Parathyroid adenoma (tissue), 2 donors: ENCODE results near the gene TECPR1.

Experiments used
- H2AFZ ChIP-seq: fragments of 300-600 bp; sonication (generic); one replicate; pipeline ENCODE4 v1.7.0; 2017; ENCODE audit warnings: antibody characterized with exemption, mild to moderate bottlenecking
- H3K27ac ChIP-seq: fragments of 300-600 bp; sonication (generic); one replicate; pipeline ENCODE4 v1.7.0; 2017
- H3K27me3 ChIP-seq: fragments of 300-600 bp; sonication (generic); one replicate; pipeline ENCODE4 v1.7.0; 2017; ENCODE audit warnings: low read length; ENCODE audit not compliant: control insufficient read depth, insufficient read depth
- H3K36me3 ChIP-seq: fragments of 300-600 bp; sonication (generic); one replicate; pipeline ENCODE4 v1.7.0; 2017; ENCODE audit warnings: low read length; ENCODE audit not compliant: control insufficient read depth, insufficient read depth
- H3K4me1 ChIP-seq: fragments of 300-600 bp; sonication (generic); one replicate; pipeline ENCODE4 v1.7.0; 2017; ENCODE audit warnings: control low read depth
- H3K4me2 ChIP-seq: fragments of 300-600 bp; sonication (generic); one replicate; pipeline ENCODE4 v1.7.0; 2017; ENCODE audit warnings: low read length
- H3K4me3 ChIP-seq: fragments of 300-600 bp; sonication (generic); one replicate; pipeline ENCODE4 v1.7.0; 2017; ENCODE audit warnings: low read depth, low read length
- H3K79me2 ChIP-seq: fragments of 300-600 bp; sonication (generic); one replicate; pipeline ENCODE4 v1.7.0; 2017; ENCODE audit warnings: control low read depth
- H3K9ac ChIP-seq: fragments of 300-600 bp; sonication (generic); one replicate; pipeline ENCODE4 v1.7.0; 2017; ENCODE audit warnings: mild to moderate bottlenecking
- H3K9me3 ChIP-seq: fragments of 300-600 bp; sonication (generic); one replicate; pipeline ENCODE4 v1.7.0; 2017; ENCODE audit warnings: low read length; ENCODE audit not compliant: control insufficient read depth
- CTCF ChIP-seq: fragments of 300-600 bp; sonication (generic); IDR thresholded peaks from one replicate; pipeline ENCODE4 v1.7.0; 2017; ENCODE audit warnings: antibody characterized with exemption, mild to moderate bottlenecking
- donor health status: primary hyperparathyroidism.

Gene TECPR1

GRCh38 chr7:98251601-98252424 is at the start of gene TECPR1:
Gene TECPR1, minus strand, starts transcription at chr7:98252232. Its CDS starts 6,086 bp downstream, at chr7:98246146.
- Histone ChIP-seq H3K36me3 (no peaks in the 10 kb centered on the region), H3K4me2 (peak within 1 kb of the TSS; percentile 91), H3K9ac (peak within 1 kb of the TSS; percentile 83), H3K27me3 (no peaks in the 10 kb centered on the region), H3K79me2 (peaks cover 26% of the 10 kb centered on the region), H3K4me1 (peaks cover 16% of the 10 kb centered on the region), H2AFZ (peak within 1 kb of the TSS; percentile 99), H3K9me3 (no peaks in the 10 kb centered on the region), H3K4me3 (peak within 1 kb of the TSS; percentile 84), H3K27ac (peak within 1 kb of the TSS; percentile 81)
- no peak for TF ChIP-seq CTCF

- no peak overlapping the region for H3K9ac ChIP-seq
- no peaks in the 10 kb centered on the region for H3K9me3 ChIP-seq
- no peak overlapping the region for H3K4me2 ChIP-seq
- H3K4me1 ChIP-seq: no peaks in the 10 kb centered on the region
- no peak for TF ChIP-seq CTCF
- no peak overlapping the region for H3K4me3 ChIP-seq
- H3K27ac ChIP-seq: no peak overlapping the region
- H3K79me2 ChIP-seq: no peaks in the 10 kb centered on the region
- H2AFZ ChIP-seq: no peak overlapping the region
- no peaks in the 10 kb centered on the region for H3K36me3 ChIP-seq
- H3K27me3 ChIP-seq: no peaks in the 10 kb centered on the region
Measured at GRCh38 chr7:98300595-98301372, 48.8 kb upstream of the TECPR1 start.

- no peaks in the 10 kb centered on the region for H3K27me3 ChIP-seq
- H3K4me3 ChIP-seq: no peak overlapping the region
- H3K79me2 ChIP-seq: no peaks in the 10 kb centered on the region
- TF ChIP-seq CTCF: no peak
- no peaks in the 10 kb centered on the region for H3K4me1 ChIP-seq
- H3K9ac ChIP-seq: no peak overlapping the region
- no peaks in the 10 kb centered on the region for H3K36me3 ChIP-seq
- no peaks in the 10 kb centered on the region for H3K9me3 ChIP-seq
- H2AFZ ChIP-seq: no peak overlapping the region
- H3K27ac ChIP-seq: no peak overlapping the region
- H3K4me2 ChIP-seq: no peak overlapping the region
Measured at GRCh38 chr7:98297626-98298286, 45.7 kb upstream of the TECPR1 start.

GRCh38 chr7:98296833-98297232 is 44.8 kb upstream of the TECPR1 start:
- Histone ChIP-seq H3K27ac (no peak overlapping the region), H3K36me3 (no peaks in the 10 kb centered on the region)

More at GRCh38 chr7:98296833-98297232, 44.8 kb upstream of the TECPR1 start:
- Histone ChIP-seq H3K9me3 (no peaks in the 10 kb centered on the region), H3K4me2 (no peak overlapping the region), H3K4me1 (no peaks in the 10 kb centered on the region), H3K9ac (no peak overlapping the region), H3K79me2 (no peaks in the 10 kb centered on the region), H3K4me3 (no peak overlapping the region), H2AFZ (no peak overlapping the region), H3K27me3 (no peaks in the 10 kb centered on the region)
- TF ChIP-seq CTCF: no peak
